Central memory CD4-positive, alpha-beta T cell (primary cell): ENCODE data around the gene GSK3A.

Source experiments
- DNase-seq: peaks from one replicate; pipeline ENCODE4 v3.0.0; 2022
- total RNA-seq, 3 experiments: gene quantifications; one replicate each; lab custom pipeline; 2026; lab: John Stamatoyannopoulos, UW

GSK3A gene
- 11.7 to 17.0 (median 14.5) reads per million in 3 experiments for total RNA-seq

DNA sequence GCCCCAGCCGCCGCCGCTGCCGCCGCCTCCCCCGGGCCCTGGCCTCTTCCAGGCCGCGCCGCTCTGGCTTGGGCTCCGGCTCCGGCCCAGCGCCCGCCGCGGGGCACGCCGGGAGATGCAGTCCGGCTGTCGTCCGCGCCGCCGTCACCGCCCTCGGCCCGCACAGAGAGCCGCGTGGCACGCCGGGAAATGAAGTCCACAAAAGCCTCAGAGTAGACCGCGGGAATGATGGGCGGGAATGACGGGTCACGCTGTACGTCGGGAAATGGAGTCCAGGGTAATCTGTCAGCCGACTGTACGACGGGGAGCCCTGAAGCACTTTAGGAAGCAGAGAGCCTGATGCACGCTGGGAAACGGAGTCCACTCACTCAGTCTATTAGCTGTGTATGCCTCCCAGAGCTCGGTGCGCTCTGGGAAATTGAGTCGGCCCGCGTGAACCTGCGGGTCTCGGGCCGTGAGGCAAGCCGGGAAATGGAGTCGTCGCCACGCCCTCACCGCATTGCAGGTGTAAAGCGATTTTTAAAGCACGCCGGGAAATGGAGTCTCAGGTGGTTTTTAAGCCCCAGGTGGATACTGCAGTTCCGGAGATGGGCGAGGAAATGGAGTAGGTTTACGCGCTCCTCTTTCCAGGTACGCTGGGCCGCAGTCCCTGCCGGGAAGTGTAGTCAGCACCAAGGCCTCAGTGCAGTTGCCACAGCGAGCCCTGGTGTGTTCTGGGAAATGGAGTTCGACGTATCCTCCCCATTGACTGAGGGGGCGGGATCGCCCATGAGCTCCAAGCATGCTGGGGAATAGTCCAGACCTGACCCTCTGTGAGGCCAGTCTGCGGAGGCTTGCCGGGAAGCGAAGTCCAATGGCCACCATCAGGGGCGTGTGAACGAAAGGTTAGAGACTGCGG is at the start of gene GSK3A:
Gene GSK3A, minus strand, starts transcription at position 91 of the 898 bp plus-strand sequence. CDS start 137 bp downstream, outside the sequence.
- peak; percentile 99 for DNase-seq

DNA sequence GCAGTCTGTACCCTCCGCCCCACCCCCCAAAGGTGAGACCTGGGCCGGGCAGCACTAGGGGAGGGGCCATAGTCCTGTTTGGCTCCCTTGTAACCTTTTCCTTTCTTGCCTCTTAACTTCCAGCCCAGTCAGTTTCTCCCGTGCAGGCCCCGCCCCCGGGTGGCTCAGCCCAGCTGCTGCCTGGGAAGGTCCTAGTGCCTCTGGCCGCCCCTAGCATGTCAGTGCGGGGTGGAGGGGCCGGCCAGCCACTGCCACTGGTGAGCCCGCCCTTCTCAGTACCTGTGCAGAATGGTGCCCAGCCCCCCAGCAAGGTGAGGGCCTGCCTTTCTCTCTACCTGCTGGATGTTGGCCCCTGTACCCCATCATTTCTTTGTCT is 49.0 kb upstream of the GSK3A start:
- no peak for DNase-seq

GRCh38 chr19:42290523-42291434 is 48.4 kb upstream of the GSK3A start:
- peak; percentile 38 for DNase-seq

GRCh38 chr19:42290136-42290522 is 47.7 kb upstream of the GSK3A start:
- no peak for DNase-seq

GRCh38 chr19:42289556-42290041 is 47.2 kb upstream of the GSK3A start:
- DNase-seq = no peak

GRCh38 chr19:42288881-42289555 is 46.6 kb upstream of the GSK3A start:
- no peak for DNase-seq

DNA sequence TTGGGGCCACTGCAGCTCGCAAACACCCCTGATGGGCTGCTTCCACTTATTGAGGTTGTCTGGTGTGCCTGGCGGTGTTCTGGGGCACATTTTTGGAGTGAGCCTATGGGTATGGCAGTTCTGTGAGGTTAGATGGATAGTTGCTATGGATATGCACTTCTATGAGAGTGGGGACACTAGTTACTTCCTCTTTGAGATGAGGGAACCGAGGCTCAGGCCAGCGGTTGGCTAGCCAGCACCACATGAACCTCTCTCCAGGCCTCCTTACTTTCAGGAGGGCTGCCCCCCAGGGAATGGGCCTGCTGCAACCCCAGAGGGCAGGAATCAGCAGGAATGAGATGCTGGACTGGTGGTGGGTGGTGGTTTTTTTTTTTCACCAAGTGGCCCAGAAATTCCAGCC is 46.0 kb upstream of the GSK3A start:
- no peak for DNase-seq

DNA sequence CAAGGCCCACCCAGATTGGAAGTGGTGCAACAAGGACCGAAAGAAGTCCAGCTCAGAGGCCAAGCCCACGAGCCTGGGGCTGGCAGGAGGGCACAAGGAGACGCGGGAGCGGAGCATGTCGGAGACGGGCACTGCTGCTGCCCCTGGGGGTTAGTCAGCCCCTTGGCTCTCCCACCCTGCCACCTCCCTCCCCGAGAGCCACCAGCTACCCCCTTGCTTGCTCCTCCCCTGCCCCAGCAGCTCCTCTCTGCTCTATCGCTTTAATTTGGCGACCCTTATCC is 45.4 kb upstream of the GSK3A start:
- DNase-seq = no peak

DNA sequence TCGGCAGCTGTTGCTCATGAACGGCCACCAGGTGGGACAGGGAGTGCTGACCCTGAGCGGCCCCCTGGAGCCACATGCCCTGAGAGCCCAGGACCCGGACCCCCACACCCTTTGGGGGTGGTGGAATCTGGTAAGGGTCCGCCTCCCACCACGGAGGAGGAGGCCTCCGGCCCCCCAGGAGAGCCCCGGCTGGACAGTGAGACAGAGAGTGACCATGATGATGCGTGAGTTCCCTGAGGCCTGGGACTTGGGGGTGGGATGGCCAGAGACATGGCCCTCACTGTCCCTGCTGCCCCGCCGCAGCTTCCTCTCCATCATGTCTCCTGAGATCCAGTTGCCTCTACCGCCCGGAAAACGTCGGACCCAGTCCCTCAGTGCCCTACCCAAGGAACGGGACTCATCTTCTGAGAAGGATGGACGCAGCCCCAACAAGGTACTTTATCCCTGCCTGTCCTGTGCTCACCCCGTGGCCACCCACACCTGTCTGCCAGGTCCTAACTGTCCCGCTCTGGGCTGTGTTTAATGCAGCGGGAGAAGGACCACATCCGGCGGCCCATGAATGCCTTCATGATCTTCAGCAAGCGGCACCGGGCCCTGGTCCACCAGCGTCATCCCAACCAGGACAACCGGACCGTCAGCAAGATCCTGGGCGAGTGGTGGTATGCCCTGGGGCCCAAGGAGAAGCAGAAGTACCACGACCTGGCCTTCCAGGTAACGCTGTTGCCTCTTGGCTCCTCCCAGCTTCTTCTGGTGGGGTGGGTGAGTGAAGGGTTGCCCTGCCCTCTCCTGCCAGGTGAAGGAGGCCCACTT is 44.8 kb upstream of the GSK3A start:
- no peak for DNase-seq

DNA sequence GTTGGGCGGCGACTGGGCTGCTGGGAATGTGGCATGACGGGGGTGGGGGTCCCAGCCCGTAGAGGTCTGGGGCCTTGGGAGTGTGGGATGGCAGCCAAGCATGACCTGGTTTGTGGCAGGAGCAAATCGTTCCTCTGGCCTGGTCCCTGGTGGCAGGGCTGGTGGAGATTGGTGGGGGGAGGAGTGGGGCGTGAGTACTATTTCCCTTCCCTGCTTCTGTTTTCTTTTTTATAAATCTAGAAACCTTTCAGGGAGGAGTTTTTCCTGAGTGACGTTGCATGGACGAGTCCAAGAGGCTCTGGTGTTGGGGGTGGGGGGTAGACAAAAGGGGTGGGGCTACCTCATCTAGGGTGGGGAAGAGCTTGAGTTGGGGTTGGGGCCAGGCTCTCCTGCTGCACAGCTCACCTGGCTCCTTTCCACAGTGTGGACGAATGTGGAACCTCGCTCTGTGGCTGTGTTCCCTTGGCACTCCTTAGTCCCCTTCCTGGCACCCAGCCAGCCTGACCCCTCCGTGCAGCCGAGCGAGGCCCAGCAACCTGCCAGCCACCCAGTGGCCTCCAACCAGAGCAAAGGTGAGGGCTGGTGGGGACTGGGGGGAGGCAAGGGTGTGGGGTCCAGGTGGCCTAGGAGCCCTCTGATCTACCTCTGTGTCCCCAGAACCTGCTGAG is 44.1 kb upstream of the GSK3A start:
- DNase-seq = no peak

DNA sequence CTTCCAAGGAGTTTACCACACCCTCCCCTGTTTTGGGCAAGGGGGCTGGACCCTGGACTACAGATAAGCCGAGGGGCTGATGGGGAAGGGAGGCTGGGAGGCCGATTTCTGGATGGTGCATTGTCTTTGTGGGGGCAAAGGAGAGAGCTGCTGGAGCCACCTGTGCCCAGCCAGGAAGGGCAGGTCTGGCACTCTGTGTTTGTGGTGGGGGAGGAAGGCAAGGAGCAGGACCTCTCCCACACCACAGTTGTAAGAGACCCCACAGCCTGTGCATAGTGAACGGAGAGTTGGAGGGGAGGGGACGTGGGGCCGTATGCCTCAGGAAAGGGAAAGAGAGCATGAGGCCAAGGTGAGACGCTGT is 43.6 kb upstream of the GSK3A start:
- no peak for DNase-seq

DNA sequence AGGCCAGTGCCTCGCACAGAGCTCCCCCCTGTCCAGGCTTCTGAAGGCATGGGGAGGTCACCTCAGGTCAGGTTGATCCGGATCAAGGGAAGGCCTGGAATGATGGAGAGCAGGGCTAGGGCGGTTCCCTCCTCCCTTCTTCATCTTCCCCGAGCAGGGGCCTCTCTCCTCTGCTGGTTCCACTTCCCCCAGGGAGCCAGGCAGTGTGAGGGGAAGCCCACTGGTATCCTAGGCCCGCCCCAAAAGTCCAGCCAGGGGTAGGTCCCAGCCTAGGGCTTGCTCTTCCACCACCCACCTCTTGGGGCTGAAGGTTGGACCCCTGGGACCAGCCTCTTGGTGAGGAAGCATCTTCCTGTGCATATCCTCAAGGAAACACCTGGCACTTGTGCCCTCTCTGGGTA is 43.1 kb upstream of the GSK3A start:
- no peak for DNase-seq

- DNase-seq = peak; percentile 26
Measured at GRCh38 chr19:42284591-42285341, 42.4 kb upstream of the GSK3A start.

DNA sequence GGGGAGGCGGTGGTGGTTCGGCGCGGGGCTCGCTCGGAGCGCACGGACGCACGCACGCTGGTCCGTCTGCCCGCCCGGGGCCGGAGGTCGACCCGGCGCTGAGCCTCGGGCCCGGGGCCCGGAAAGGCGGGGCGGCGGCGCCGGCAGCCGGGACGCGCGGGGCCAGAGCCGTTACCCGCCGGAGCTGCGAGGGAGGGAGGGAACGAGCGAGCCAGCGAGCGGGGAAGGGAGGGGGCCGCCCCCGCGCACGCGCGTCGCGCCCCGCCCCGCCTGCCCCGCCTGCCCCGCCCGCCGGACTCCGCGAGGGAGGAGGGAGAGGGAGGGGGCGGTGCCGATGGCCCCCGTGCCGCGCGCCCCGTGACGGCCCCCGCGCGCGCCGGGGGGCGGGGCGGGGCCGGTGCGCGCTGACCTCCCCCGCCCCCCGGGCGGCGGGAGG is 41.7 kb upstream of the GSK3A start:
- DNase-seq = peak; percentile 88

DNA sequence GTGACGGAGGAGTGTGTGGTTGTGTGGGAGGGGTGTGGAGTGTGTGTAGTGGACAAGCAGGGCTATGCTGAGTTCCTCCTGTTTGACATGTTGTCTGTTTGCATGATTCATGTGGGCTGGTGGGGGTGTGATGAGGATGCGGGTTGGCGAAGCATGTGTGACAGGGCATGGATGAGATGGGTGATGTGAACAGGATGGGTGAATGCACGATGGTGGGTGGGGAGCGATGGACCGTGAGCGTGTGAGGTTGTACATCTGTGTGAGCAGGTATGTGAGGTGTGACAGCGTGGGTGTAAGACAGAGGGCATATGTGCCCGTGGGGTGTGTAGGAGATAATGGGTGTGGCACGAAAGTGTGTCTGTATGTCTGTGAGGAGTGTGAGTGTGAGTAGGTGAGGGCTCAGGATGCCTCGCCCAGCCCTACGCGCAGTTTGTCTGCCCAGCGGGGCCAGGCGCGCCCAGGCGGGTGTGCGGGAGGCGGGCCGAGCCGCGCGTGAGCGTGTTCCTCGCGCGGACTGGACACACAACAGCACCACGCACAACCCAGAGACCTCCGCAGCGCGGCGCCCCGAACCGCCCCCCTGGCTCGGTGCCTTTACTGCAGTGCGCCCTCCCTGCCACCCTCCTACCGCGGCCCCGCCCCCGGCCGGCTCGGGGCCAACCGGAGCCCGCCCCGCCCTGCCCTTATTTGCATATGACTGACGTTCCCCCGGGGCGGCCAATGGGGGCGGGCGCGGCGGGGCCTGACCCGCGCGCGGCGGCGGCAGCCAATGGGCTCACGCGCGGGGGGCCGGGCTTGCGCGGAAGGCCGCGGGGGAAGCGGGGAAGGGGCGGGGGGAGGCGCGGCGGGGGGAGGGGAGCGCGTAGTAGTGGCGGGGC is 41.0 kb upstream of the GSK3A start:
- DNase-seq = peak; percentile 95

GRCh38 chr19:42282819-42283187 is 40.4 kb upstream of the GSK3A start:
- DNase-seq = no peak

- no peak for DNase-seq
Measured at GRCh38 chr19:42281827-42282762, 39.7 kb upstream of the GSK3A start.

GRCh38 chr19:42281146-42281826 is 38.9 kb upstream of the GSK3A start:
- DNase-seq = peak; percentile 17
